Thyroid gland (tissue), 4 donors: ENCODE data around the gene STAMBP. TPM values are rescaled to one million over a fixed set of nuclear protein-coding genes. Genes with fewer than 3 reads are reported as not detected.

ENCODE experiments used
- DNase-seq, 2 donors: peaks; one replicate each; pipeline ENCODE4 v3.0.0-alpha.2; 2019
- H3K27ac ChIP-seq, 3 donors: fragments of 200-600 bp; sonication (generic); 1 replicate in 2 of 3; 2 replicates in 1 of 3; pipeline ENCODE4 v1.5.1; 2016 to 2019; ENCODE audit warnings: mild to moderate bottlenecking in 1 of 3, moderate library complexity in 1 of 3
- H3K27me3 ChIP-seq: fragments of 200-600 bp; sonication (generic); one replicate; pipeline ENCODE4 v1.5.1; 2019
- H3K36me3 ChIP-seq, 2 donors: fragments of 200-600 bp; sonication (generic); one replicate each; pipeline ENCODE4 v1.5.1; 2016 to 2019
- H3K4me1 ChIP-seq, 2 donors: fragments of 200-600 bp; sonication (generic); one replicate each; pipeline ENCODE4 v1.5.1; 2017 to 2019
- H3K4me3 ChIP-seq, 3 donors: fragments of 200-600 bp; sonication (generic); replicated peaks in 1 of 3; 1 replicate in 2 of 3; 2 replicates in 1 of 3; pipeline ENCODE4 v1.5.1; 2016; ENCODE audit warnings: mild to moderate bottlenecking in 1 of 3
- H3K9me3 ChIP-seq: fragments of 200-600 bp; sonication (generic); one replicate; pipeline ENCODE4 v1.5.1; 2017
- POLR2A ChIP-seq, 2 donors: fragments of 450-650 bp; IDR thresholded peaks; one replicate each; pipeline ENCODE4 v1.6.1; 2017; ENCODE audit warnings: antibody characterized with exemption in 2 of 2, mild to moderate bottlenecking in 2 of 2, moderate library complexity in 1 of 2
- WGBS, 2 donors: methylation state at CpG; one replicate each; pipeline ENCODE4 v1.1.5; 2017; 5-methylcytosine and 5-hydroxymethylcytosine counted together
- intact Hi-C: fragments of 100-400 bp; cut with DNase I; formaldehyde crosslinking; loops from one replicate; pipeline ENCODE4 v1.15.1; 2023
- total RNA-seq, 4 donors: library from RNA; depleted of rRNA; stranded (reverse); fragments of >200 nt; gene quantifications; one replicate each; pipeline ENCODE4 v1.2.3, GENCODE V29; 2016
- TF ChIP-seq, protein P1 (sequence below), 6 experiments: fragments of 200-600 bp in 3 of 6; fragments of 450-650 bp in 3 of 6; sonication (generic) in 3 of 6; IDR thresholded peaks; one replicate each; pipeline ENCODE4 v1.5.1; 2016 to 2019; ENCODE audit warnings: antibody characterized with exemption in 6 of 6, mild to moderate bottlenecking in 2 of 6, inconsistent platforms in 1 of 6, moderate library complexity in 1 of 6

Gene STAMBP
- total RNA-seq, 4 donors from 2014 or later: 31.9 to 45.2 (median 36.6) TPM

DNA sequence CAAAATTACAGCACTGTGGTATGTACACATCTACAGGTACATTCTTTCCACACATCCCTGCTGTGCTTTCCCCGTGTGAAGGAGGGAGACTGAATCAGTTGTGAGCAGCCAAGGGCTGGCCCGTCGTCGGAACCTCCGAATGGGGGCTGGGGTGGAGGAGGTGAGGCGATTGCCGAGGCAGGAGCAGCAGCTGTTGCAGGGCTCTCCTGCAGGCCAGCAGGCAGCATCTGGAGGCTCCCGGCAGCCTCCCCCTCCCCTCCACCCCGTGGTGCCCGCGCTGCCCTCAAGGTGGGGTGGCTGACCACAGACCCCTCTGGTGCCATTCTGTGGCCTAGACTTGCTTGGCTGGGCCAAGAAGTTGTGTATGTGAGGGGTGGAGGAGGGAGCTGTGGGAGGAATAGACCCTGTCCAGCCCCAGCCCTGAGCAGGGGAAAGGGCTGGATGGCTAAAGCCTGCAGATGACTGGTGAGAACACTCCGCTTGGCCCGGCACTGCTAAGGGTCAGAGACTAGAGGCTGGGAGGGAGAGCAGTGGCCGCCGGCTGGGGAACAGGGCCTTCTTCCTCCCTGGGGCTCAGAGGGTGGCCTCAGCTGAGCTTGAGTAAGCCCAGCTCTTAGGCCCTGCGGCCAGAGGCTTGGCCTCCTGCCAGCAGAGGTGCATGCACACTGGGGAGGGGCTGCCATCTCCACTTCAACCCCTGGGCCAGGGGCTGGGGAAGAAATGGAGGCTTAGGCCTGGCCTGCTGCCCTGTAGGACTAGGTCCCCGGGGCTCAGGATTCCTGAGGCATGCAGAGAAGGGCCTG lies 7.6 kb downstream of the STAMBP start:
- H3K4me3 ChIP-seq: no peak overlapping the region
- intact Hi-C loops: loop anchor here (10.0 kb wide), 1 partner anchor 148 kb away; the partner anchor contains the start of gene TET3
- no peaks in the 10 kb centered on the region for H3K9me3 ChIP-seq
- DNase-seq: peak; percentile 25 to 31
- WGBS, 2 donors: 59 to 76% methylated on average over 14 of the region's 17 CpGs
- TF ChIP-seq POLR2A (IDR thresholded peaks at IDR 0.05): no peak
- TF ChIP-seq, protein P1, sequence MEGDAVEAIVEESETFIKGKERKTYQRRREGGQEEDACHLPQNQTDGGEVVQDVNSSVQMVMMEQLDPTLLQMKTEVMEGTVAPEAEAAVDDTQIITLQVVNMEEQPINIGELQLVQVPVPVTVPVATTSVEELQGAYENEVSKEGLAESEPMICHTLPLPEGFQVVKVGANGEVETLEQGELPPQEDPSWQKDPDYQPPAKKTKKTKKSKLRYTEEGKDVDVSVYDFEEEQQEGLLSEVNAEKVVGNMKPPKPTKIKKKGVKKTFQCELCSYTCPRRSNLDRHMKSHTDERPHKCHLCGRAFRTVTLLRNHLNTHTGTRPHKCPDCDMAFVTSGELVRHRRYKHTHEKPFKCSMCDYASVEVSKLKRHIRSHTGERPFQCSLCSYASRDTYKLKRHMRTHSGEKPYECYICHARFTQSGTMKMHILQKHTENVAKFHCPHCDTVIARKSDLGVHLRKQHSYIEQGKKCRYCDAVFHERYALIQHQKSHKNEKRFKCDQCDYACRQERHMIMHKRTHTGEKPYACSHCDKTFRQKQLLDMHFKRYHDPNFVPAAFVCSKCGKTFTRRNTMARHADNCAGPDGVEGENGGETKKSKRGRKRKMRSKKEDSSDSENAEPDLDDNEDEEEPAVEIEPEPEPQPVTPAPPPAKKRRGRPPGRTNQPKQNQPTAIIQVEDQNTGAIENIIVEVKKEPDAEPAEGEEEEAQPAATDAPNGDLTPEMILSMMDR (IDR thresholded peaks at IDR 0.05): no peak
- H3K27ac ChIP-seq: peak overlapping the region in 1 of 3 donors; percentile 5
- H3K36me3 ChIP-seq: no peaks in the 10 kb centered on the region
- H3K4me1 ChIP-seq: peaks cover 0 to 4% of the 10 kb centered on the region in 2 donors
- H3K27me3 ChIP-seq: no peaks in the 10 kb centered on the region

DNA sequence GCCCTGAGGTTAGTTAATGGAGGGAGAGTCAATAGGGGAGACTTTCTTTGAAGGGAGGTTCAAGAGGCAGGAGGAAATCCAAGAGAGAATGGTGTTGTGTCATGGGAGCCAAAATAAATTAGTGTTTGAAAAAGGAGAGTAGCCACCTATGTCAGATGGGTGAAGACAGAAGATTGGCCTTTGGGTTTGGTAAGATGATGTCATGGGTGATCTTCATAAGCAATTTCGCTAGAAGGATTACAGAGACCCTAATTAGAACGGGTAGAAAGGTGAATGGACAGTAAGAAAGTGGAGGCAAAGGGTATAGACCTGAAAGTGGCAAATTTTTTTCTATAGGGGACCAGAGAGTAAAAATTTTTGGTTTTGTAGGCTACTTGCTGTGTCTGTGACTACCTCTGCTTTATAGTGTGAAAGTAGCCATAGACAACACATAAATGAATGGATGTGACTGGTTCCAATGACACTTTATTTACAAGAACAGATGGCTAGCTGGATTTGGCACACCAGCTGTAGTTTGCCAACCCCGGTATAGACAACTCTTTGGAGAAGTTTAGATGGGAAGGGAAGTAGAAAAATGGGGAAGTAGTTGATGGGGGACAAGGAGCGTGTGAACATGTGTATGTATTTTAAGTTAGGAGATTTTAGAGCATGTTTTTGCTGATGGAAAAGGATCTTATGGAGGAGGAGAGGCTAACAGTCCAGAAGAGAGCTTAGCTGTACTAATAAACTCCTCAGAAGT lies 9.3 kb downstream of the STAMBP start:
- H3K9me3 ChIP-seq: no peaks in the 10 kb centered on the region
- H3K36me3 ChIP-seq: no peaks in the 10 kb centered on the region
- intact Hi-C loops: loop anchor here (10.0 kb wide), 1 partner anchor 147 kb away; the partner anchor contains the start of gene TET3
- TF ChIP-seq, protein P1 (IDR thresholded peaks at IDR 0.05): no peak
- no peak for TF ChIP-seq POLR2A (IDR thresholded peaks at IDR 0.05)
- no peak for DNase-seq
- H3K27ac ChIP-seq: no peak overlapping the region
- no peaks in the 10 kb centered on the region for H3K4me1 ChIP-seq
- H3K27me3 ChIP-seq: no peaks in the 10 kb centered on the region
- 92 to 93% methylated on average over 4 of the region's 4 CpGs for WGBS, 2 donors
- no peak overlapping the region for H3K4me3 ChIP-seq

DNA sequence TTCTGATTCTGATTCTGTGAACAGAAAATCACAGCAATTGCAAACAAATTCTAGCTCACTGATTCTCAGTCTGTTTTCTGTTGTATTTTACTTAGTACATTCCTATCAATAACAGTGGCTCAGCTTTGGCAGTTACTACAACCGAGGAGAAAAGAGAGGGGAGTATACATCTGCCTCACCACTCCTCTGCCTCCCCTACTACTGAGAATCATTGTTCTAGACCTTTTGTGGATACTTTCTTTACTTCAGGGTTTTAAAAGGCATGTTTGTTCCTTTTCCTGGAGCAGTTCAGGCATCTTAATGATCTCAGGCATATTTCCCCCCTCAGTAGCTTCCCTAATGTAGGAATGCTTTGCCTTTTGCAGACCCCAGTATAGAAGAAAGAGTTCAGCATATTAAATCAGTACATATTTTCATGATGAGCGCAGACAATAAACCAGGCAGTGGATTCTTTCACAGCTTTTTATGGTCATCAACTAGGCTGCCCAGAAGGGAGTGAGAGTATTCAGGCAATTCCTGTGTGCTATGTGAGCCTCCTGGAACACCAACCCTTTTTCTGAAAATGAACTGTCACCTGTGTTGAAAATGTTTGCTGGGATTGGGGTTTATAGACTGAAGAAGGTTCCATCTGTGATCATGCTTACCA lies 10.3 kb downstream of the STAMBP start:
- H3K4me1 ChIP-seq: no peaks in the 10 kb centered on the region
- H3K36me3 ChIP-seq: no peaks in the 10 kb centered on the region
- no peaks in the 10 kb centered on the region for H3K27me3 ChIP-seq
- H3K27ac ChIP-seq: no peak overlapping the region
- no peak for TF ChIP-seq POLR2A (IDR thresholded peaks at IDR 0.05)
- TF ChIP-seq, protein P1 (IDR thresholded peaks at IDR 0.05): no peak
- no peaks in the 10 kb centered on the region for H3K9me3 ChIP-seq
- WGBS, 2 donors: 76 to 86% methylated on average over 2 of the region's 2 CpGs
- H3K4me3 ChIP-seq: no peak overlapping the region
- intact Hi-C loops: loop anchor here (10.0 kb wide), 1 partner anchor 146 kb away; the partner anchor contains the start of gene TET3
- DNase-seq: no peak

DNA sequence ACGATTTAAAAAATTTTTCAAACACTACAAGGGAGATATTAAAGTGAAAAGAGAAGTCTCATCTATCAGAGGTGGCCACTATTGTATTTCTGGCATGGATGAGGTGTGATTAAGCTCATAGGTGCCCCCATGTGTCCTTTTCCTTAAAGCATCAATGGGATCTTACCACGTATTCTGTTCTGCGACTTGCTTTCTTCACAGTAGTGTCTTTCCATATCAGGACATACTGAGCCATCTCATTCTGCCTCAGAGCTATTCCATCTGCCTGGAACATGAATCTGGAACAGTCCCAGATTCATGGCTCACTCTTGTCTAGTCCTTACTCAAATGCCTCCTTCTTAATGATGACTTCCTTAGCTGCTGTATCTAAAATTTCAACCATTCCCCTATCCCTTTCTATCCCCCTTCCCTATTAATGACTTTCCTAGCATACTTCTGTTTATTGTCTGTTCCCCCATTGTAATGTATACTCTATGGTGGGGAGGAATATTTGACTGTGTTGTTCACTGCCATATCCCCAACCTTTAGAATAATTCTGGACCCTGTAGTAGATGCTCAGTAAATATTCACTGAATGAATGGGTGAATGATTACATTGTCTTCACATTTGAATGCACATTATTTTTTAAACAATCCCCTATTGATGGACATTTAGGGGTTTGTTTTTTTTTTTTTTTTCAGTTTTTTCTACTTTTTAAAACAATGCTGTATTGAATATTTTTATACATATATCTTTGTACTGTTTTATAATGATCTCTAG lies 11.1 kb downstream of the STAMBP start:
- no peaks in the 10 kb centered on the region for H3K27me3 ChIP-seq
- DNase-seq: no peak
- H3K4me1 ChIP-seq: no peaks in the 10 kb centered on the region
- TF ChIP-seq, protein P1 (IDR thresholded peaks at IDR 0.05): no peak
- no peak for TF ChIP-seq POLR2A (IDR thresholded peaks at IDR 0.05)
- 84 to 94% methylated on average over 3 of the region's 3 CpGs for WGBS, 2 donors
- H3K4me3 ChIP-seq: no peak overlapping the region
- intact Hi-C loops: loop anchor here (10.0 kb wide), 1 partner anchor 145 kb away; the partner anchor contains the start of gene TET3
- peaks cover 1 to 2% of the 10 kb centered on the region in 2 donors for H3K36me3 ChIP-seq
- H3K27ac ChIP-seq: no peak overlapping the region
- no peaks in the 10 kb centered on the region for H3K9me3 ChIP-seq
